HepG2 (cell line): ENCODE data around the gene CHST13. TPM values are rescaled to one million over a fixed set of nuclear protein-coding genes. Genes with fewer than 3 reads are reported as not detected.
A peak's percentile ranks its signal among the peaks of the same experiment; 100 is the strongest.

ENCODE experiments used
- ATAC-seq: fragments of 200-7000 bp; cut with Tn5 transposase; 3 replicates; pipeline ENCODE4 v1.9.1; 2020; ENCODE audit warnings: mild to moderate bottlenecking, moderate library complexity
- BruUV-seq: library from RNA; stranded (reverse); fragments of 400-500 nt; replicated peaks from 2 replicates; lab custom pipeline; 2021; lab: Mats Ljungman, UMichigan
- CTCF ChIA-PET: fragments of 300-600 bp; formaldehyde crosslinking; extraction: SDS; loops from one replicate; lab custom pipeline; 2021; ENCODE audit warnings: low total read pairs, inconsistent platforms, low intra/inter-chr PET ratio; lab: Yijun Ruan, JAX
- POLR2A ChIA-PET: fragments of 350-600 bp; sonication (Branson Sonifier 250); formaldehyde crosslinking; loops from one replicate; lab custom pipeline; 2020; ENCODE audit warnings: antibody characterized with exemption, inconsistent platforms; lab: Yijun Ruan, JAX
- DNase-seq: peaks from one replicate; pipeline ENCODE4 v3.0.0-alpha.2; 2015; ENCODE audit warnings: low spot score
- FAIRE-seq: peaks from 3 replicates; lab custom pipeline; 2011; peaks lifted over from hg19 to GRCh38; lab: Jason Lieb, UNC
- H2AFZ ChIP-seq: one replicate; pipeline ENCODE4 v1.6.1; 2011; ENCODE audit warnings: low read length, inconsistent platforms
- H3K27ac ChIP-seq: fragments of 300-600 bp; 3 replicates; pipeline ENCODE4 v1.8.0; 2011; ENCODE audit warnings: mixed run types, mild to moderate bottlenecking, mixed read lengths, low read length, inconsistent platforms; ENCODE audit not compliant: insufficient read depth; ENCODE audit errors: extremely low read length
- H3K27me3 ChIP-seq, 2 experiments: fragments of 200-600 bp in 1 of 2; 2 replicates in 1 of 2; 3 replicates in 1 of 2; pipeline versions ENCODE4 v1.6.0 to v1.8.0; 2011; ENCODE audit warnings: low read length in 2 of 2, mild to moderate bottlenecking in 2 of 2, moderate library complexity in 2 of 2, inconsistent platforms in 1 of 2; ENCODE audit not compliant: insufficient read depth in 2 of 2, control insufficient read depth in 1 of 2
- H3K36me3 ChIP-seq, 2 experiments: fragments of 200-600 bp in 1 of 2; replicated peaks in 1 of 2; 2 replicates in 1 of 2; 3 replicates in 1 of 2; pipeline versions ENCODE4 v1.5.1 to v1.8.0; 2011; ENCODE audit warnings: low read length in 2 of 2, inconsistent platforms in 1 of 2; ENCODE audit not compliant: insufficient read depth in 2 of 2, control insufficient read depth in 1 of 2
- H3K4me1 ChIP-seq: 2 replicates; pipeline ENCODE4 v1.5.1; 2012; ENCODE audit warnings: low read length, inconsistent platforms; ENCODE audit not compliant: insufficient read depth
- H3K4me2 ChIP-seq: 2 replicates; pipeline ENCODE4 v1.6.0; 2011; ENCODE audit warnings: low read depth, low read length, inconsistent platforms
- H3K4me3 ChIP-seq, 3 experiments: fragments of 200-600 bp in 1 of 3; sonication (generic), shearing (Covaris generic) in 1 of 3; replicated peaks in 1 of 3; 2 replicates each; pipeline ENCODE4 v1.5.1; 2011 to 2016; ENCODE audit warnings: low read length in 3 of 3, inconsistent platforms in 2 of 3, low read depth in 2 of 3, mild to moderate bottlenecking in 2 of 3, control low read depth in 1 of 3, mixed read lengths in 1 of 3; ENCODE audit not compliant: insufficient read depth in 1 of 3
- H3K79me2 ChIP-seq: one replicate; pipeline ENCODE4 v1.6.1; 2011; ENCODE audit warnings: low read length, inconsistent platforms; ENCODE audit not compliant: insufficient read depth
- H3K9ac ChIP-seq: 2 replicates; pipeline ENCODE4 v1.6.0; 2011; ENCODE audit warnings: mild to moderate bottlenecking, low read depth, low read length, inconsistent platforms; ENCODE audit not compliant: insufficient read depth
- H3K9me3 ChIP-seq: 2 replicates; pipeline ENCODE4 v1.5.1; 2012; ENCODE audit warnings: mild to moderate bottlenecking, low read length
- H4K20me1 ChIP-seq: 2 replicates; pipeline ENCODE4 v1.6.0; 2011; ENCODE audit warnings: inconsistent platforms, mild to moderate bottlenecking, low read length, moderate library complexity; ENCODE audit not compliant: insufficient read depth
- AGO2 ChIP-seq: fragments of 200-400 bp; formaldehyde crosslinking; optimal IDR thresholded peaks from 2 replicates; pipeline ENCODE3; 2017; ENCODE audit warnings: mild to moderate bottlenecking, low read depth, low read length, moderate library complexity
- NFE2L1 ChIP-seq: sonication (generic); formaldehyde crosslinking; IDR thresholded peaks from 2 replicates; pipeline ENCODE4 v1.4.0; 2020; ENCODE audit warnings: missing genetic modification reagents, mild to moderate bottlenecking, borderline replicate concordance
- RBFOX2 ChIP-seq: fragments of 200-400 bp; formaldehyde crosslinking; IDR thresholded peaks from 2 replicates; pipeline ENCODE4 v1.6.1; 2017; ENCODE audit warnings: low read depth, mild to moderate bottlenecking, low read length
- ZMAT3 ChIP-seq: sonication (generic); formaldehyde crosslinking; conservative IDR thresholded peaks from 2 replicates; pipeline ENCODE4 v1.7.0; 2021; ENCODE audit warnings: missing genetic modification reagents
- ZSCAN20 ChIP-seq: sonication (generic); formaldehyde crosslinking; IDR thresholded peaks from 2 replicates; pipeline ENCODE4 v1.4.0; 2020; ENCODE audit warnings: missing genetic modification reagents, mild to moderate bottlenecking, borderline replicate concordance
- WGBS: methylation state at CpG from one replicate; pipeline ENCODE4 v1.1.6; 2017; ENCODE audit warnings: low lambda C conversion rate; 5-methylcytosine and 5-hydroxymethylcytosine counted together
- in situ Hi-C: cut with HindIII; loops from 2 replicates; pipeline ENCODE4 v1.10.0; 2017; ENCODE audit warnings: low pct_unique_long_range_greater_than_20kb; ENCODE audit not compliant: extremely low pct_ligation_motif_present
- intact Hi-C: fragments of 100-400 bp; cut with micrococcal nuclease; formaldehyde crosslinking; loops from one replicate; pipeline ENCODE4 v1.10.0; 2022; ENCODE audit not compliant: unreplicated experiment
- polyA plus RNA-seq, 8 experiments: library from polyadenylated mRNA; depleted of rRNA in 3 of 8; stranded (reverse) in 7 of 8; unstranded in 1 of 8; fragments of >200 nt; fragmentation: Illumina TruSeq in 4 of 8; extraction: Trizol in 4 of 8; gene quantifications; 2 replicates each; pipeline versions ENCODE4 v1.2.1 to v1.2.3, GENCODE V29; 2011 to 2016; ENCODE audit warnings: low read depth in 4 of 8, missing spikeins in 1 of 8, mixed read lengths in 1 of 8; ENCODE audit not compliant: insufficient read depth in 1 of 8
- total RNA-seq, 5 experiments: library from RNA; depleted of rRNA; stranded (reverse); fragments of >200 nt; fragmentation: Illumina TruSeq; extraction: Trizol; gene quantifications; 2 replicates each; pipeline ENCODE4 v1.2.3, GENCODE V29; 2016; ENCODE audit warnings: low read depth in 1 of 5

The CHST13 gene
- total and polyA plus RNA-seq, 2 of the 13 experiments (the other 11 are each of a cell fraction or from before 2014, with no cell fraction given), result 32.0 to 43.1 TPM

DNA sequence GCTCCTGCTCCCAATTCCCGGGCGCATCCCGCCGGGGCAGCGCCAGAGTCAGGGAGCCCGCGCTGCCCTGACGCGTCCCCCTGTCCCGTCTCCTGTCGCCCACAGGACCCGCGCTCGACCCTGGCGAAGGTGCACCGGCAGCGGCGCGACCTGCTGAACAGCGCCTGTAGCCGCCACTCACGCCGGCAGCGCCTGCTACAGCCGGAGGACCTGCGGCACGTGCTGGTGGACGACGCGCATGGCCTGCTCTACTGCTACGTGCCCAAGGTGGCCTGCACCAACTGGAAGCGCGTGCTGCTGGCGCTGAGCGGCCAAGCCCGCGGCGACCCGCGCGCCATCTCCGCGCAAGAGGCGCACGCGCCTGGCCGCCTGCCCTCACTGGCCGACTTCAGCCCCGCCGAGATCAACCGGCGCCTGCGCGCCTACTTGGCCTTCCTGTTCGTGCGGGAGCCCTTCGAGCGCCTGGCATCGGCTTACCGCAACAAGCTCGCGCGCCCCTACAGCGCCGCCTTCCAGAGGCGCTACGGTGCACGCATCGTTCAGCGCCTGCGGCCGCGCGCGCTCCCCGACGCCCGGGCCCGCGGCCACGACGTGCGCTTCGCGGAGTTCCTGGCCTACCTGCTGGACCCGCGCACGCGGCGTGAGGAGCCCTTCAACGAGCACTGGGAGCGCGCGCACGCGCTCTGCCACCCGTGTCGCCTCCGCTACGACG, 17.8 kb downstream of the CHST13 start:
- Histone ChIP-seq H3K4me2 (no peak overlapping the region), H4K20me1 (no peaks in the 10 kb centered on the region), H2AFZ (no peak overlapping the region), H3K27me3 (no peaks in the 10 kb centered on the region; a peak in 1 of 5 replicates), H3K27ac (no peak overlapping the region), H3K9ac (no peak overlapping the region), H3K4me3 (no peak overlapping the region), H3K36me3 (peaks cover 13 to 33% of the 10 kb centered on the region in 2 experiments), H3K4me1 (no peaks in the 10 kb centered on the region), H3K79me2 (no peaks in the 10 kb centered on the region), H3K9me3 (no peaks in the 10 kb centered on the region)
- ChIA-PET CTCF (no interaction called here), POLR2A (no interaction called here)
- no peak for DNase-seq
- BruUV-seq, result no TSS peak
- FAIRE-seq, result no peak
- in situ Hi-C loops (no loop called here), intact Hi-C loops (no loop called here)
- no peak for ATAC-seq
- TF ChIP-seq ZSCAN20 (CRISPR knock-in tag), result no peak
- peak; percentile 71 for TF ChIP-seq AGO2
- peak; percentile 52; the same call in 1 of the 2 replicates for TF ChIP-seq RBFOX2
- TF ChIP-seq NFE2L1, result no peak
- 99% methylated on average over 64 of the region's 101 CpGs for WGBS

- ChIA-PET CTCF (no interaction called here), POLR2A (no interaction called here)
- no peaks in the 10 kb centered on the region for H4K20me1 ChIP-seq
- no peaks in the 10 kb centered on the region for H3K79me2 ChIP-seq
- H2AFZ ChIP-seq, result no peak overlapping the region
- BruUV-seq, result no TSS peak
- WGBS, result 95% methylated on average over 34 of the region's 57 CpGs
- no peaks in the 10 kb centered on the region for H3K4me1 ChIP-seq
- no peak overlapping the region for H3K4me3 ChIP-seq
- ATAC-seq, result no peak
- H3K9me3 ChIP-seq, result no peaks in the 10 kb centered on the region
- in situ Hi-C loops (no loop called here), intact Hi-C loops (no loop called here)
- TF ChIP-seq AGO2 (peak; percentile 88), ZMAT3 (CRISPR knock-in tag) (no peak)
- H3K27me3 ChIP-seq, result no peaks in the 10 kb centered on the region; a peak in 1 of 5 replicates
- H3K27ac ChIP-seq, result no peak overlapping the region
- H3K4me2 ChIP-seq, result no peak overlapping the region
- no peak for FAIRE-seq
- no peak overlapping the region for H3K9ac ChIP-seq
- peaks cover 12 to 27% of the 10 kb centered on the region in 2 experiments for H3K36me3 ChIP-seq
- DNase-seq, result no peak
Observed at GRCh38 chr3:126542340-126543241, 18.6 kb downstream of the CHST13 start.
